CD4-positive, alpha-beta T cell (primary cell): ENCODE data around the gene RNF41. TPM values are rescaled to one million over a fixed set of nuclear protein-coding genes. Genes with fewer than 3 reads are reported as not detected.
"Not testable (repeated sequence)": the region's sequence is repeated elsewhere in the genome, so short reads cannot be mapped to it uniquely, and the experiment has no call there.

Experiments used
- ATAC-seq: fragments of 200-7000 bp; cut with Tn5 transposase; one replicate; pipeline ENCODE4 v1.10.0; 2022; ENCODE audit warnings: mild to moderate bottlenecking; ENCODE audit not compliant: poor library complexity
- CTCF ChIA-PET: fragments of 350-600 bp; sonication (Branson Sonifier 250); formaldehyde crosslinking; loops from one replicate; lab custom pipeline; 2021; ENCODE audit warnings: antibody characterized with exemption, inconsistent platforms; lab: Charles Lee
- POLR2A ChIA-PET: fragments of 350-600 bp; sonication (Branson Sonifier 250); formaldehyde crosslinking; loops from one replicate; lab custom pipeline; 2021; ENCODE audit warnings: antibody characterized with exemption, inconsistent platforms; lab: Charles Lee
- DNase-seq, 14 experiments: peaks; one replicate each; pipeline ENCODE4 v3.0.0-alpha.2; 2013 to 2020; ENCODE audit warnings: mixed read lengths in 2 of 14
- H3K27ac ChIP-seq, 2 donors: one replicate each; pipeline versions ENCODE4 v1.5.1 to v1.7.0; 2013; ENCODE audit warnings: low read length in 2 of 2, low read depth in 1 of 2, mild to moderate bottlenecking in 1 of 2
- H3K27me3 ChIP-seq, 2 experiments: 1 replicate in 1 of 2; 2 replicates in 1 of 2; pipeline versions ENCODE4 v1.6.1 to v1.7.0; 2013; ENCODE audit warnings: low read length in 2 of 2, control low read depth in 1 of 2, mild to moderate bottlenecking in 1 of 2, moderate library complexity in 1 of 2; ENCODE audit not compliant: insufficient read depth in 2 of 2, control insufficient read depth in 1 of 2
- H3K36me3 ChIP-seq: one replicate; pipeline ENCODE4 v1.6.1; 2013; ENCODE audit warnings: low read length, control low read depth; ENCODE audit not compliant: insufficient read depth
- H3K4me1 ChIP-seq: one replicate; pipeline ENCODE4 v1.6.1; 2013; ENCODE audit warnings: low read length, control low read depth; ENCODE audit not compliant: insufficient read depth
- H3K4me3 ChIP-seq: one replicate; pipeline ENCODE4 v1.5.1; 2013; ENCODE audit warnings: mild to moderate bottlenecking, low read length, moderate library complexity
- H3K9me3 ChIP-seq, 2 experiments: 1 replicate in 1 of 2; 2 replicates in 1 of 2; pipeline versions ENCODE4 v1.6.1 to v1.7.0; 2013; ENCODE audit warnings: low read length in 2 of 2, mild to moderate bottlenecking in 2 of 2, control low read depth in 1 of 2, moderate library complexity in 1 of 2; ENCODE audit not compliant: control insufficient read depth in 1 of 2, insufficient read depth in 1 of 2
- H3K27ac Mint-ChIP-seq: one replicate; pipeline ENCODE4 v1.8.0; 2020; ENCODE audit warnings: mixed read lengths
- H3K27me3 Mint-ChIP-seq: one replicate; pipeline ENCODE4 v1.8.0; 2021; ENCODE audit warnings: mixed read lengths
- H3K36me3 Mint-ChIP-seq: one replicate; pipeline ENCODE4 v1.8.0; 2021; ENCODE audit warnings: low read depth, mixed read lengths
- H3K4me1 Mint-ChIP-seq: one replicate; pipeline ENCODE4 v1.8.0; 2021; ENCODE audit warnings: low read depth, mixed read lengths
- H3K4me3 Mint-ChIP-seq: one replicate; pipeline ENCODE4 v1.8.0; 2020; ENCODE audit warnings: mild to moderate bottlenecking, mixed read lengths
- H3K9me3 Mint-ChIP-seq: one replicate; pipeline ENCODE4 v1.8.0; 2020; ENCODE audit warnings: mixed read lengths
- intact Hi-C, 2 experiments: fragments of 100-400 bp; cut with DNase I in 1 of 2; cut with micrococcal nuclease in 1 of 2; formaldehyde crosslinking; loops; one replicate each; pipeline versions ENCODE4 v1.15.1 to v1.9.0; 2023 to 2025; cut with DNase I, micrococcal nuclease
- total RNA-seq, 174 experiments: library from RNA in 2 of 174; stranded (reverse) in 2 of 174; gene quantifications; one replicate each; pipeline ENCODE4 v1.2.3 and lab custom pipeline; 2021 to 2026
- TF ChIP-seq, protein P1 (sequence below): fragments of 200-600 bp; IDR thresholded peaks from one replicate; pipeline ENCODE4 v1.8.0; 2022; ENCODE audit warnings: antibody characterized with exemption, mild to moderate bottlenecking

The RNF41 gene
- total RNA-seq, 2 experiments from 2014 or later: 28.0 to 32.4 TPM

DNA sequence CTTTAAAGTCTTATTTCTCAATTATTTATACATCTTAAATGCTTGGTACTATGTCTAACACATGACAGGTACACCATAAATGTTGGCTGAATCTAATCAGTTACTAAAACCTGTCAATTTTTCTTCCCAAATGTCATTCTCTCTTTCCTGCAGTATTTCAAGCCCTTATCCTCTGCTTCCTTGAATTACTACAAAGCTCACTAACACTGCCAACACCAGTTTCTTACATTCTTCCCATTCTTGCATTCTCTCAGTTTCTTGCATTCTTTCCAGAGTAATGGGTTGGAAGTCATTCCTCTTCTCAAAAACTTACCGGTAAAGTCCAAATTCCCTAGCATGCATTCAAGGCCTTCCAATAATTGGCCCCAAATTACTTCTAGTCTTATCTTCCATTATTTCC is 22.9 kb downstream of the RNF41 start:
- no peaks in the 10 kb centered on the region for H3K27me3 Mint-ChIP-seq
- H3K4me3 ChIP-seq: no peak overlapping the region
- TF ChIP-seq, protein P1, sequence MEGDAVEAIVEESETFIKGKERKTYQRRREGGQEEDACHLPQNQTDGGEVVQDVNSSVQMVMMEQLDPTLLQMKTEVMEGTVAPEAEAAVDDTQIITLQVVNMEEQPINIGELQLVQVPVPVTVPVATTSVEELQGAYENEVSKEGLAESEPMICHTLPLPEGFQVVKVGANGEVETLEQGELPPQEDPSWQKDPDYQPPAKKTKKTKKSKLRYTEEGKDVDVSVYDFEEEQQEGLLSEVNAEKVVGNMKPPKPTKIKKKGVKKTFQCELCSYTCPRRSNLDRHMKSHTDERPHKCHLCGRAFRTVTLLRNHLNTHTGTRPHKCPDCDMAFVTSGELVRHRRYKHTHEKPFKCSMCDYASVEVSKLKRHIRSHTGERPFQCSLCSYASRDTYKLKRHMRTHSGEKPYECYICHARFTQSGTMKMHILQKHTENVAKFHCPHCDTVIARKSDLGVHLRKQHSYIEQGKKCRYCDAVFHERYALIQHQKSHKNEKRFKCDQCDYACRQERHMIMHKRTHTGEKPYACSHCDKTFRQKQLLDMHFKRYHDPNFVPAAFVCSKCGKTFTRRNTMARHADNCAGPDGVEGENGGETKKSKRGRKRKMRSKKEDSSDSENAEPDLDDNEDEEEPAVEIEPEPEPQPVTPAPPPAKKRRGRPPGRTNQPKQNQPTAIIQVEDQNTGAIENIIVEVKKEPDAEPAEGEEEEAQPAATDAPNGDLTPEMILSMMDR: no peak
- no peaks in the 10 kb centered on the region for H3K27me3 ChIP-seq
- no peak overlapping the region for H3K27ac ChIP-seq
- no peaks in the 10 kb centered on the region for H3K36me3 Mint-ChIP-seq
- no peaks in the 10 kb centered on the region for H3K9me3 ChIP-seq
- no peak for DNase-seq
- H3K4me1 ChIP-seq: no peaks in the 10 kb centered on the region
- H3K36me3 ChIP-seq: no peaks in the 10 kb centered on the region
- ATAC-seq: no peak
- no peaks in the 10 kb centered on the region for H3K9me3 Mint-ChIP-seq
- CTCF ChIA-PET: no interaction called here
- peaks cover 10% of the 10 kb centered on the region for H3K4me1 Mint-ChIP-seq
- intact Hi-C loops: no loop called here
- POLR2A ChIA-PET: interaction anchor here (1.6 kb wide), 1 partner anchor 23 kb away, joined by 5 read pairs; the partner anchor contains the start of gene RNF41
- no peak overlapping the region for H3K4me3 Mint-ChIP-seq
- H3K27ac Mint-ChIP-seq: no peak overlapping the region

DNA sequence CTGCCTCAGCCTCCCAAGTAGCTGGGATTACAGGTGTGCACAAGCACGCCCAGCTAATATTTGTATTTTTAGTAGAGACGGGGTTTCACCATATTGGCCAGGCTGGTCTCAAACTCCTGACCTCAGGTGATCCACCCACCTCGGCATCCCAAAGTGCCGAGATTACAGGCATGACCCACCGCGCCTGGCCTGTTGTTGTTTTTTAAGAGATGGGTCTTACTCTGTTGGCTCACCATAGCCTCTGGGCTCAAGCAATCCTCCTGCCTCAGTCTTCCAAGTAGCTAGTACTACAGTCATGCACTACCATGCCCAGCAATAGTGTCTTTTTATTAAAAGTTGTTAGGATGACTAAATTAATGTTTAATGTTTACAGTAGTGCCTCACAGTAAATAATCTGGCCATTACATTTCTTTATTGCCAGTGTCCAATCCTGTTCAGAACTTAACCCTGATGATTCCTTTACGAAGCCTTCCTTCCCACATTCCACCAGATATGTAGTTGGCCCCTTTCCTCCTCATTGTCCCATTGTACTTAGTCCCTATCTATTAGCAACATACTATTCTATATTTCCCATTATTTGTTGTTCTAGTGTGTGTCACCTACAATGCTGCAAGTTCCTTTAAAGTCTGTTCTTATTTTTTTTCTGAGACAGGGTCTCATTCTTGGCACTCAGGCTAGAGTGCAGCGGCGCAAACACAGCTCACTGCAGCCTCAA is 23.6 kb downstream of the RNF41 start:
- no peak for ATAC-seq
- no peaks in the 10 kb centered on the region for H3K9me3 Mint-ChIP-seq
- H3K27ac ChIP-seq: no peak overlapping the region
- intact Hi-C loops: no loop called here
- H3K27ac Mint-ChIP-seq: no peak overlapping the region
- peaks cover 14% of the 10 kb centered on the region for H3K4me1 Mint-ChIP-seq
- TF ChIP-seq, protein P1: no peak
- H3K9me3 ChIP-seq: no peaks in the 10 kb centered on the region
- no peaks in the 10 kb centered on the region for H3K27me3 ChIP-seq
- no peaks in the 10 kb centered on the region for H3K36me3 ChIP-seq
- no peak for DNase-seq
- CTCF ChIA-PET: interaction anchor here (2.7 kb wide), 1 partner anchor 8 kb away, joined by 6 read pairs; no protein-coding TSS in a partner anchor
- no peaks in the 10 kb centered on the region for H3K4me1 ChIP-seq
- H3K4me3 Mint-ChIP-seq: no peak overlapping the region
- no peaks in the 10 kb centered on the region for H3K36me3 Mint-ChIP-seq
- H3K27me3 Mint-ChIP-seq: no peaks in the 10 kb centered on the region
- POLR2A ChIA-PET: interaction anchor here (1.6 kb wide), 1 partner anchor 24 kb away, joined by 5 read pairs; the partner anchor contains the start of gene RNF41
- H3K4me3 ChIP-seq: no peak overlapping the region

DNA sequence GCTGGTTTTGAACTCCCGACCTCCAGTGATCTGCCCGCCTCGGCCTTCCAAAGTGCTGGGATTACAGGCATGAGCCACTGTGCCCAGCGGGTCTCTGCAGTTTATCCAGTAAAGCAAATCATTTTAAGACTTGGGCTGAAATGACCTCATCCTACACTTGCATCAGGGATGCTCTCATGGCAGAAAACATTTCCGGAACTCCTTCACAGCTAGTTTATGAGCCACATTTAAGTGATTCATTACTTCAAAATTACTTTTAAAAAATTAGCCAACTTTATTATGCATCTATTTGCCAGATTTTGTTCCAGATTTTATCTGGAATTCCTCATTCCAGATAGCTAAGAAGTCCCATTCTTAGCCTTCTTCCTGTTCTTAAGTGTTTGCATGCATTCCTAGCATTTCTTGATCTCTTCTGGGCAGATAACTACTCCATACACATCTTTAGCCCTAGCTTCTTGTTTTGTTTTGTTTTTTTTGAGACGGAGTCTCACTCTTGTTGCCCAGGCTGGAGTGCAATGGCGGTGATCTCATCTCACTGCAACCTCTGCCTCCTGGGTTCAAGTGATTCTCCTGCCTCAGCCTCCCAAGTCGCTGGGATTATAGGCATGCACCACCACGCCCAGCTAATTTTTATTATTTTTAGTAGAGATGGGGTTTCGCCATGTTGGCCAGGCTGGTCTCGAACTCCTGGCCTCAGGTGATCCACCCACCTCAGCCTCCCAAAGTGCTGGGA is 24.7 kb downstream of the RNF41 start:
- H3K27me3 ChIP-seq, H3K9me3 Mint-ChIP-seq, H3K36me3 Mint-ChIP-seq, DNase-seq, H3K4me3 ChIP-seq, H3K27ac Mint-ChIP-seq, H3K4me3 Mint-ChIP-seq, H3K27ac ChIP-seq, ATAC-seq, H3K27me3 Mint-ChIP-seq, H3K36me3 ChIP-seq, H3K9me3 ChIP-seq, H3K4me1 ChIP-seq, intact Hi-C loops: not testable (repeated sequence)
- ChIA-PET POLR2A (interaction anchor here (0.6 to 1.2 kb wide), 3 partner anchors 9 to 25 kb away, joined by 3 to 5 read pairs (median 3); partner anchors contain the start of gene RNF41), CTCF (interaction anchor here (2.7 kb wide), 1 partner anchor 9 kb away, joined by 6 read pairs; no protein-coding TSS in a partner anchor)
- H3K4me1 Mint-ChIP-seq: peaks cover 15% of the 10 kb centered on the region
